ENCODE results near the gene STXBP1. TPM values are rescaled to one million over a fixed set of nuclear protein-coding genes. Genes with fewer than 3 reads are reported as not detected.

The STXBP1 gene
- total and polyA plus RNA-seq, 9 of the 15 experiments (the other 6 are each of a cell fraction or from before 2014, with no cell fraction given): 4.6 to 35.1 (median 9.7) TPM

DNA sequence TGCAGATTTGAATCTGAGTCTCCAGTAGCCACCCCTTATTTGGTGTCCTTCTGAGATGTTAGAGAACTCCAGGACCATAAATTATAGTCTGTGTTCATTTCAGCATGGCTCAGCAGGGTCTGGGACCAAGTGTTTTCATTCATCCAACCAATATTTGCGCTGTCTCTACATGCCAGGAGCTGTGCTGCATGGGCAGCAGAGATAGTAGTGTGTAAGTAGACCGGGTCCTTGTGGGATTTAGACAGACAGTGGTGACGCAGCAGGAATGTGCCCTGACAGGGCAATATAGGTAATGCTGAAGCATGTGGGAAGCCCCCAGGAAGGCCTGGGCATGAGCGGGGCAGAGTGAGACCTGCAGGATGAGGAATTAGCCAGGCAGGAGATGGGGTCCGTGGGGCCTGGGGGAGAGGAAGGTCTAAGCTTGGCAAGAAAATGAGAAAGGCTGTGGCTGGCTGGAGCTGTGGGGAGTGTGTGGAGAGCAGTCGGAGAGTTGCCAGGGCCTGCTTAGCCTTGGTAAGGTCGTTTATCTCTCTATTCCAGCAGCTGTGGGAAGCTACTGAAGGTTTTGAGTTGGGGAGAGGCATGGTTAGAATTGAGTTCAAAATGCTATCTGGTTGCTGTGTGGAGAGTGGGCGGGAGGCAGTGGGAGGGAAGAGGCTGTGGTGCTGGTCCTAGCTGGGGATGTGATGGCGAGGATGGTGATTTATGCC is 16.8 kb downstream of the STXBP1 start (continued):
- TF ChIP-seq, protein P1, sequence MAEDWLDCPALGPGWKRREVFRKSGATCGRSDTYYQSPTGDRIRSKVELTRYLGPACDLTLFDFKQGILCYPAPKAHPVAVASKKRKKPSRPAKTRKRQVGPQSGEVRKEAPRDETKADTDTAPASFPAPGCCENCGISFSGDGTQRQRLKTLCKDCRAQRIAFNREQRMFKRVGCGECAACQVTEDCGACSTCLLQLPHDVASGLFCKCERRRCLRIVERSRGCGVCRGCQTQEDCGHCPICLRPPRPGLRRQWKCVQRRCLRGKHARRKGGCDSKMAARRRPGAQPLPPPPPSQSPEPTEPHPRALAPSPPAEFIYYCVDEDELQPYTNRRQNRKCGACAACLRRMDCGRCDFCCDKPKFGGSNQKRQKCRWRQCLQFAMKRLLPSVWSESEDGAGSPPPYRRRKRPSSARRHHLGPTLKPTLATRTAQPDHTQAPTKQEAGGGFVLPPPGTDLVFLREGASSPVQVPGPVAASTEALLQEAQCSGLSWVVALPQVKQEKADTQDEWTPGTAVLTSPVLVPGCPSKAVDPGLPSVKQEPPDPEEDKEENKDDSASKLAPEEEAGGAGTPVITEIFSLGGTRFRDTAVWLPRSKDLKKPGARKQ (CRISPR knock-in tag; IDR thresholded peaks at IDR 0.05): no peak
- TF ChIP-seq LCOR (CRISPR knock-in tag; IDR thresholded peaks at IDR 0.05) (no peak), BACH1 (tag; IDR thresholded peaks at IDR 0.05) (peak; percentile 66; the same call in 1 of the 2 replicates), ZNF224 (CRISPR knock-in tag; IDR thresholded peaks at IDR 0.05) (no peak), MTA3 (IDR thresholded peaks at IDR 0.05; ENCODE audit: borderline replicate concordance) (peak; percentile 44; the same call in 1 of the 2 replicates), PML (IDR thresholded peaks at IDR 0.05; ENCODE audit: low read length) (no peak), MAX (CRISPR knock-in tag; IDR thresholded peaks at IDR 0.05) (0 out of 2 replicates have a peak, but pooled peaks have one; percentile 45), COPS2 (conservative IDR thresholded peaks at IDR 0.05) (no peak), PHB2 (IDR thresholded peaks at IDR 0.05; ENCODE audit: low read depth) (no peak), SNIP1 (IDR thresholded peaks at IDR 0.05; ENCODE audit: low read depth) (no peak), FIP1L1 (IDR thresholded peaks at IDR 0.05; ENCODE audit: low read depth, low read length, poor library complexity, severe bottlenecking) (no peak), ZNF197 (CRISPR knock-in tag; IDR thresholded peaks at IDR 0.05; ENCODE audit: low read depth) (no peak), NCOR1 (IDR thresholded peaks at IDR 0.05) (peak; percentile 70), SMARCA4 (IDR thresholded peaks at IDR 0.05) (peak; percentile 58; the same call in 1 of the 2 replicates), TCF15 (CRISPR knock-in tag; IDR thresholded peaks at IDR 0.05) (no peak)
- TF ChIP-seq, protein P2, sequence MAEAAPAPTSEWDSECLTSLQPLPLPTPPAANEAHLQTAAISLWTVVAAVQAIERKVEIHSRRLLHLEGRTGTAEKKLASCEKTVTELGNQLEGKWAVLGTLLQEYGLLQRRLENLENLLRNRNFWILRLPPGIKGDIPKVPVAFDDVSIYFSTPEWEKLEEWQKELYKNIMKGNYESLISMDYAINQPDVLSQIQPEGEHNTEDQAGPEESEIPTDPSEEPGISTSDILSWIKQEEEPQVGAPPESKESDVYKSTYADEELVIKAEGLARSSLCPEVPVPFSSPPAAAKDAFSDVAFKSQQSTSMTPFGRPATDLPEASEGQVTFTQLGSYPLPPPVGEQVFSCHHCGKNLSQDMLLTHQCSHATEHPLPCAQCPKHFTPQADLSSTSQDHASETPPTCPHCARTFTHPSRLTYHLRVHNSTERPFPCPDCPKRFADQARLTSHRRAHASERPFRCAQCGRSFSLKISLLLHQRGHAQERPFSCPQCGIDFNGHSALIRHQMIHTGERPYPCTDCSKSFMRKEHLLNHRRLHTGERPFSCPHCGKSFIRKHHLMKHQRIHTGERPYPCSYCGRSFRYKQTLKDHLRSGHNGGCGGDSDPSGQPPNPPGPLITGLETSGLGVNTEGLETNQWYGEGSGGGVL (CRISPR knock-in tag; IDR thresholded peaks at IDR 0.05): no peak
- TF ChIP-seq, protein P3, sequence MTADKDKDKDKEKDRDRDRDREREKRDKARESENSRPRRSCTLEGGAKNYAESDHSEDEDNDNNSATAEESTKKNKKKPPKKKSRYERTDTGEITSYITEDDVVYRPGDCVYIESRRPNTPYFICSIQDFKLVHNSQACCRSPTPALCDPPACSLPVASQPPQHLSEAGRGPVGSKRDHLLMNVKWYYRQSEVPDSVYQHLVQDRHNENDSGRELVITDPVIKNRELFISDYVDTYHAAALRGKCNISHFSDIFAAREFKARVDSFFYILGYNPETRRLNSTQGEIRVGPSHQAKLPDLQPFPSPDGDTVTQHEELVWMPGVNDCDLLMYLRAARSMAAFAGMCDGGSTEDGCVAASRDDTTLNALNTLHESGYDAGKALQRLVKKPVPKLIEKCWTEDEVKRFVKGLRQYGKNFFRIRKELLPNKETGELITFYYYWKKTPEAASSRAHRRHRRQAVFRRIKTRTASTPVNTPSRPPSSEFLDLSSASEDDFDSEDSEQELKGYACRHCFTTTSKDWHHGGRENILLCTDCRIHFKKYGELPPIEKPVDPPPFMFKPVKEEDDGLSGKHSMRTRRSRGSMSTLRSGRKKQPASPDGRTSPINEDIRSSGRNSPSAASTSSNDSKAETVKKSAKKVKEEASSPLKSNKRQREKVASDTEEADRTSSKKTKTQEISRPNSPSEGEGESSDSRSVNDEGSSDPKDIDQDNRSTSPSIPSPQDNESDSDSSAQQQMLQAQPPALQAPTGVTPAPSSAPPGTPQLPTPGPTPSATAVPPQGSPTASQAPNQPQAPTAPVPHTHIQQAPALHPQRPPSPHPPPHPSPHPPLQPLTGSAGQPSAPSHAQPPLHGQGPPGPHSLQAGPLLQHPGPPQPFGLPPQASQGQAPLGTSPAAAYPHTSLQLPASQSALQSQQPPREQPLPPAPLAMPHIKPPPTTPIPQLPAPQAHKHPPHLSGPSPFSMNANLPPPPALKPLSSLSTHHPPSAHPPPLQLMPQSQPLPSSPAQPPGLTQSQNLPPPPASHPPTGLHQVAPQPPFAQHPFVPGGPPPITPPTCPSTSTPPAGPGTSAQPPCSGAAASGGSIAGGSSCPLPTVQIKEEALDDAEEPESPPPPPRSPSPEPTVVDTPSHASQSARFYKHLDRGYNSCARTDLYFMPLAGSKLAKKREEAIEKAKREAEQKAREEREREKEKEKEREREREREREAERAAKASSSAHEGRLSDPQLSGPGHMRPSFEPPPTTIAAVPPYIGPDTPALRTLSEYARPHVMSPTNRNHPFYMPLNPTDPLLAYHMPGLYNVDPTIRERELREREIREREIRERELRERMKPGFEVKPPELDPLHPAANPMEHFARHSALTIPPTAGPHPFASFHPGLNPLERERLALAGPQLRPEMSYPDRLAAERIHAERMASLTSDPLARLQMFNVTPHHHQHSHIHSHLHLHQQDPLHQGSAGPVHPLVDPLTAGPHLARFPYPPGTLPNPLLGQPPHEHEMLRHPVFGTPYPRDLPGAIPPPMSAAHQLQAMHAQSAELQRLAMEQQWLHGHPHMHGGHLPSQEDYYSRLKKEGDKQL (CRISPR knock-in tag; IDR thresholded peaks at IDR 0.05; ENCODE audit: borderline replicate concordance): no peak

All from K562 (cell line).